Activated T-helper 2 cell treated with anti-CD3 and anti-CD28 coated beads, Interferon-gamma antibody, Interleukin-2, Interleukin-4, amounts not matched to agents 10 μg/mL and 5 μg/mL and 100 μg/mL, durations not matched to agents 14 hours and 24 hours and 36 hours (primary cell): ENCODE measurements around the gene C10orf90. TPM values are rescaled to one million over a fixed set of nuclear protein-coding genes. Genes with fewer than 3 reads are reported as not detected.

Experiments
- DNase-seq: peaks from one replicate; pipeline ENCODE4 v3.0.0; 2021; ENCODE audit warnings: low spot score
- H3K27ac Mint-ChIP-seq: one replicate; pipeline ENCODE4 v1.8.0; 2021; ENCODE audit warnings: mixed read lengths
- H3K27me3 Mint-ChIP-seq: one replicate; pipeline ENCODE4 v1.8.0; 2021; ENCODE audit warnings: low read depth, mixed read lengths
- H3K36me3 Mint-ChIP-seq: one replicate; pipeline ENCODE4 v1.8.0; 2021; ENCODE audit warnings: low read depth, mixed read lengths
- H3K4me1 Mint-ChIP-seq: one replicate; pipeline ENCODE4 v1.8.0; 2021; ENCODE audit warnings: low read depth, mixed read lengths
- H3K4me3 Mint-ChIP-seq: one replicate; pipeline ENCODE4 v1.8.0; 2021; ENCODE audit warnings: low read depth, mild to moderate bottlenecking, moderate library complexity, mixed read lengths
- H3K9me3 Mint-ChIP-seq: one replicate; pipeline ENCODE4 v1.8.0; 2021; ENCODE audit warnings: mixed read lengths
- intact Hi-C: fragments of 100-400 bp; cut with micrococcal nuclease; formaldehyde crosslinking; loops from one replicate; pipeline ENCODE4 v1.15.1; 2023
- total RNA-seq: library from RNA; stranded (reverse); gene quantifications from 2 replicates; pipeline ENCODE4 v1.2.3, GENCODE V29; 2022

Gene C10orf90
- total RNA-seq, 1 donor from 2014 or later = not detected

DNA sequence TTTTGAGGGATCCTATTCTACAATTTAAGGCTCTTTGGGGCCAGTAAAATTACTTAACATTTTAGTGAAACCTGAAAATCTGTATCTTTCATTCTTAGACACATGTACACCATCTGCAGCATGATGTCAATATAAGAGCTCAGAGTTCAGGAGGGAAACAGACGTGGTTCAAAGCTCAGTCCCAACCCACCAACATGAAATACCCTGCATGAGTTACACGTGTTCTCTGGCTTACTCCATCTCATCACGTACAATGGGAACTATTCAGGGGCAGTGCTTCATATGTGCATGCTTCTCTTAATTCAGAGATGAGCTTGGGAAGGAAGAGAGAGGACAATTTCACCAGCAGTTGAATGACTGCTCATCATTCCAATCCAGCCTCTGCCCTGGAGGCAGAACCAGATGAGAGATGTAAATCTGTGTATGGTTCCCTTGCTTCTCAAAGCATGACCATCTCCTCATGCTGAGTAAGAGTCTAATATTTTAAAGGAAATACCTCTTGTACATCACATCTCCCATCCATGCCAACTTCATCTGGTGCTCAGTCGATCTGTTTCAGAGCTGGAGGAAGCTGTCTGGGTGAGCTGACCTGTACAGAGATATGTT, 253.2 kb downstream of the C10orf90 start:
- no peak overlapping the region for H3K4me3 Mint-ChIP-seq
- no peak for DNase-seq
- H3K9me3 Mint-ChIP-seq = peaks cover 7% of the 10 kb centered on the region
- no peaks in the 10 kb centered on the region for H3K27me3 Mint-ChIP-seq
- no peaks in the 10 kb centered on the region for H3K36me3 Mint-ChIP-seq
- no peaks in the 10 kb centered on the region for H3K4me1 Mint-ChIP-seq
- H3K27ac Mint-ChIP-seq = no peak overlapping the region
- intact Hi-C loops = no loop called here

DNA sequence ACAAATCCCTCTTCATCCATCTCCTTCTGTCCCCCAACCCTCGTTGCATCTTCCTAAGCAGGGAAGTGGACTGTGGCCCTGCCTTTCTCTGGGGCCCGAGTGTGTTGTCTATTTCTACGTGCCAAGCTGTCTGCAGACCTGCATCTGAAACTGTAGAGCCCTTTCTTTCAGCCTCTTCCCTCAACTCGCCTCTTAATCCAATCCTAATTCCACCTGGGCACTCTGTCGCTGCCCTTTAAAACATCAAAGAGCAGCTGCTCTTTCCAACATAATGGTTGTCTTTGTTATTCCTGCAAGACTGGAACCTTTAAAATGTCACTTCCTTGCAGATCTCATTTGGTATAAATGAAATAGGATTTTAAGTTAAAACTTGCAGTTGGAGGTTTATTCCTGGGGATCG, 260.7 kb downstream of the C10orf90 start:
- H3K27ac Mint-ChIP-seq = no peak overlapping the region
- H3K27me3 Mint-ChIP-seq = no peaks in the 10 kb centered on the region
- no peaks in the 10 kb centered on the region for H3K4me1 Mint-ChIP-seq
- no peaks in the 10 kb centered on the region for H3K36me3 Mint-ChIP-seq
- H3K4me3 Mint-ChIP-seq = no peak overlapping the region
- intact Hi-C loops = no loop called here
- H3K9me3 Mint-ChIP-seq = no peaks in the 10 kb centered on the region
- no peak for DNase-seq

DNA sequence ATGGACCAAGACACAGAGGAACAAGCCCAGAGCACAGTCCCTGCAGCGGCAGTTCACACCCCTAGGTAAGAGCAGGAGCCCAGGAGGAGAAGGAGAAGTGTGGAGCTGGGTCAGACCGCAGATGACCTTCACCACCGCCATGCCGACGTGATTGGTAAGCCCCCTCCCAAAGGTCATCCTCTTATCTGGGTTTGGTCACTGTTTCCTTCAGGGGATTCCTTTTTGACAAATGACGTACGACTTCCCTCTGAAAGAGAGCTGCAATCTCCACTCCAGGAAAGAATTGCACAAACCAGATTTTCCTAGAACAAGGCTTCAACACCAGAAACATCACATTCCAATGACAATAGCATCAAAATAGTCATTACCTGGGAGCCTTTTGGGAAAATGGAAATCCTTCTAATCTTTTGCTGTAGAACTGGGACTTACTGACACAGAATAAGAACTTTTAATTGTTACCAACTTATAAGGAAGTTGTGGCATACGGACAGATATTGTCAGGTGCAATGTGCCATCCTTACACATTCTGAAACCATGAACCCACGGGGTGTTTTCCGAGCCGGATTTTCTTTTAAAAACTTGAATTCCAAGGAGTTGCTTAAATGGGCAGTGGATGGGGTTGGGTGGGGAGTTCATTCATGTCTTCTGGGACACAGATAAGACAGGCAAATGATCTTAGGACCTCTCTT, 261.4 kb downstream of the C10orf90 start:
- intact Hi-C loops = no loop called here
- H3K4me3 Mint-ChIP-seq = no peak overlapping the region
- no peak for DNase-seq
- H3K4me1 Mint-ChIP-seq = no peaks in the 10 kb centered on the region
- H3K36me3 Mint-ChIP-seq = no peaks in the 10 kb centered on the region
- H3K9me3 Mint-ChIP-seq = no peaks in the 10 kb centered on the region
- H3K27ac Mint-ChIP-seq = no peak overlapping the region
- H3K27me3 Mint-ChIP-seq = no peaks in the 10 kb centered on the region

DNA sequence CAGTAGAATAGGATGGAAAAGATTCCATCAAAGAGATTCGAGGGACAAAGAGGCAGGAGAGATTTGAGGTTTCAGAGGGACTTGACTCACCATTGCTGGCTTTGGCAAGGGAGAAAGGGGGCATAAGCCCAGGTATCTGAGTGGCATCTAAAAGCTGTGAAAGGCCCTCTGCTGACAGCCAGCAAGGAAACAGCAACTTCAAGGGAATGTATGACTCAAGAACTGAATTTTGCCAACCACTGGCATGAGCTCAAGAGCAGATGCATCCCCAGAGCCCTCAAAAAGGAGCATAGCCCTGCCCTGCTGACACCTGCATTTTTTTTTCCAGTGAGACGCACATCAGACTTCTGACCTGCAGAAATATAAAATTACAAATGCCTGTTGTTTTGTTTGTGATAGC, 262.7 kb downstream of the C10orf90 start:
- H3K9me3 Mint-ChIP-seq = no peaks in the 10 kb centered on the region
- no peak for DNase-seq
- no peaks in the 10 kb centered on the region for H3K36me3 Mint-ChIP-seq
- intact Hi-C loops = no loop called here
- no peaks in the 10 kb centered on the region for H3K4me1 Mint-ChIP-seq
- no peak overlapping the region for H3K27ac Mint-ChIP-seq
- no peak overlapping the region for H3K4me3 Mint-ChIP-seq
- H3K27me3 Mint-ChIP-seq = no peaks in the 10 kb centered on the region

DNA sequence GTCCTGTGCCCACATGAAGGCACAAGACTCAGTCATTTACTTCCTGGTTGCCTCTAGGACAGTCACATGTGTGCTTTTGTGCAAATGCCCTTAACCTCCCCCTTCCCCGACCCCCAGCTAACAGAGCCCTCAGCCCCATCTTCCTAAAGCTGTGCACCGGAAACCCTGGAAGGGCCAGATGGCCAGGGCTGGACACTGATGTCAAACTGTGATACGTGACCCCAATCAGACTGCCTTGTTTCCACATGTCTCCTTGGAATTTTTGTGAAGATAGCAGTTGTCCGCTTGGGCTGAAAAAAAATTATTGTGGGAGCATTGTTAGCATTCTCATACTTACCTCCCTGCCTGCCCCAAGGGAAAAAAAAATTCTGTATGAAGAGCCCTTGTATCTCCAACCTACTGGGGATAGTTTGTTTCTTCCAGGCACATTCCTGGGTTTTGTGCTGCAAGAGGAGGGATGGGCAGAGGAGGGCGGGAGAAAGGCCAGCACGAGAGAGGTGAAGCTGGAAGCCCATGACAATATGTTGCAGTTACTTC, 265.2 kb downstream of the C10orf90 start:
- no peaks in the 10 kb centered on the region for H3K36me3 Mint-ChIP-seq
- no peaks in the 10 kb centered on the region for H3K27me3 Mint-ChIP-seq
- intact Hi-C loops = no loop called here
- no peaks in the 10 kb centered on the region for H3K9me3 Mint-ChIP-seq
- no peak for DNase-seq
- no peak overlapping the region for H3K27ac Mint-ChIP-seq
- H3K4me1 Mint-ChIP-seq = no peaks in the 10 kb centered on the region
- H3K4me3 Mint-ChIP-seq = no peak overlapping the region

DNA sequence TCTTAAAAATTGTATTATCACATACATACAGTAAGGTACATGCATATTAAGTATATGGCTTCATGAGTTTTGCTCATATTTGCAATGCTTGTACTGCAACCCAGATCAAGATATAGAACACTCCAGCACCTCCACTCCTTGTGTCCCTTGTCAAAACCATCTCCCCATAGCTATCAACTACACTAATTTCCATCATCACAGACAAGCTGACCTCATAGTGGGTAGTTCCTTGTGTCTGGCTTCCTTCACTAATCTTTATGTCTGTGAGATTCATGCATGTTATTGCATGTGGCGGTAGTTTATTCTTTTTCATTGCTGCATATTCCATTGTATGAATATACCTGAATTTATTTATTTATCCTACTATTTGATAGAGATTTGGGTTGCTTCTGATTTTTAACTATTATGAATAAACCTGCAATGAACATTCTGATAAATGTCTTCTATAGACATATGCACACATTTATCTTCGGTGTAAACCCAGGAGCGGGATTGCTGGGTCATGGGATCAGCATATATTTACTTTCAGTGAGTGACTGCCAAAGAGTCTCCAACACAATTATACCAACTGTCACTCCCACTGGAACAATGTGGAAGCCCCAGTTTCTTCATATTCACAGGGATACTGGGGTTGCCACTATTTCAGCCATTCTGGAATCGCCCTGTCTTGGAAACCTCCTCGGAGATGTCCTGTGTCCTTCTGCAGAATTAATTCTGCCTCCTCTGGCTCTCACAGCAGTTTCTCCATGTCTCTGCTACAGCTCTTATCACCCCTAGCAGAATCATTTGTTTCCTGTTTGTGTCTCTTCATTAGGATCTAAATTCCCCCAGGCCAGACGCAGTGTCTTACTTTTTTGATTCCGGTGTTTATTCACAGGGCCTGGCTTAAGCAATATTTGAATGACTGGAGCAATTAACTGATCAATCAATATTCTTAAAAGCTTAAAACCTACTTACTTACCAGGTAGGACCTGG, 267.5 kb downstream of the C10orf90 start:
- no peak for DNase-seq
- Mint-ChIP-seq H3K27ac (no peak overlapping the region), H3K27me3 (no peaks in the 10 kb centered on the region), H3K9me3 (no peaks in the 10 kb centered on the region), H3K4me1 (no peaks in the 10 kb centered on the region), H3K36me3 (no peaks in the 10 kb centered on the region), H3K4me3 (no peak overlapping the region)
- intact Hi-C loops = no loop called here

DNA sequence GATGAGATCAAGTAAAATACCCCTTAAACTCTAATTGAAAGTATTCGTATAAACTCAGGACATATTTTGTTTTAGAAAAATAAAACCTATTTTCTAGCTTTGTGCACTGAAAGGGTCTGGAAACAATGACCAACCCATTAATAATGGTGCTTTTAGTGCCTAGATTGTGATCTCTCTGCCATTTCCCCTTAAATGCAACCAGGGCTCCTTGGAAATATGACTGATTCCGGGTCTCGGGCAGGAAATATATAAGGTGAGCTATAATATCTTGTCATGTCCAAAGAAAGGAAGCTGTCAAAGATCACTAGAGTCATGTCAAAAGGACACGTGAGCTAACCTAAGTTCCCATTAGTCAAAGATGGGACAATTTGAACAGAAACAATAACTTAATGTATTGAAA, 269.9 kb downstream of the C10orf90 start:
- Mint-ChIP-seq H3K9me3 (no peaks in the 10 kb centered on the region), H3K27ac (no peak overlapping the region), H3K4me3 (no peak overlapping the region), H3K36me3 (no peaks in the 10 kb centered on the region), H3K27me3 (no peaks in the 10 kb centered on the region), H3K4me1 (no peaks in the 10 kb centered on the region)
- DNase-seq = no peak
- intact Hi-C loops = no loop called here

DNA sequence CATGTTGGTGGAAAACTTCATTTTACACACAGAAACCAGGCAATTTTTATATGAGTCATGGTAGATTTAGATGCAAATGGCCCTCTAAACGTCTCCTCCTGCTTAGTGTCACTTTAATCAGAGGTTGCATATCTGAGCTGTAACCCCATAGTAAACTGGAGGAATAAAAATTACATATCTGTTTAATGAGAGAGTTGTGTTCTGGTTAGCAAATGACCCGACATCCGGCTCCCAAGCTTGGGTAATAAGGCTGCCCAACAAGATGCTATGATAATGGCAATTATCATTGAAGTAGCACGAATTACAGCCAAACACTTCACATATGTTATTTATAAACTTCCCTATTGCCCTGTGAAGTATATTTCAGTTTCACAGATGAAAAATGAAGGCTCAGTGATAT, 271.6 kb downstream of the C10orf90 start:
- DNase-seq = no peak
- intact Hi-C loops = no loop called here
- Mint-ChIP-seq H3K9me3 (no peaks in the 10 kb centered on the region), H3K36me3 (no peaks in the 10 kb centered on the region), H3K4me1 (no peaks in the 10 kb centered on the region), H3K27me3 (no peaks in the 10 kb centered on the region), H3K4me3 (no peak overlapping the region), H3K27ac (no peak overlapping the region)

DNA sequence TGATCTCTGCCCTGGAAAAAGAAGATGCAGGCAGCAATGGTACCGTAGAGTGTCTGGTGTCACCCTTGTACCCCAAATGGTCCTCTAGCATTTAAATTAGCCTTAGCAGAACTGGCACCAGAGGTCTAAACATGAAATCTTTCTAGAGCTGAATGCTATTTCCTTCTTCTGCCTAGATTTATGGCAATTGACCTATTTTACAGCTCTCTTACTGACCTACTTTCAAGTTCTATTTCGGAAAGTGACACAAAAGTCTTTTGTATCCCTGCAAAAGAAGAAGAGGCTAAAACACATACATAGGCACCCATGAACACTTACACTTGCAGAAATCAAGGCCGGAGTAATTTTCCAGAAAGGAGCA, 272.1 kb downstream of the C10orf90 start:
- Mint-ChIP-seq H3K36me3 (no peaks in the 10 kb centered on the region), H3K27me3 (no peaks in the 10 kb centered on the region), H3K9me3 (no peaks in the 10 kb centered on the region), H3K4me3 (no peak overlapping the region), H3K4me1 (no peaks in the 10 kb centered on the region), H3K27ac (no peak overlapping the region)
- no peak for DNase-seq
- intact Hi-C loops = no loop called here

DNA sequence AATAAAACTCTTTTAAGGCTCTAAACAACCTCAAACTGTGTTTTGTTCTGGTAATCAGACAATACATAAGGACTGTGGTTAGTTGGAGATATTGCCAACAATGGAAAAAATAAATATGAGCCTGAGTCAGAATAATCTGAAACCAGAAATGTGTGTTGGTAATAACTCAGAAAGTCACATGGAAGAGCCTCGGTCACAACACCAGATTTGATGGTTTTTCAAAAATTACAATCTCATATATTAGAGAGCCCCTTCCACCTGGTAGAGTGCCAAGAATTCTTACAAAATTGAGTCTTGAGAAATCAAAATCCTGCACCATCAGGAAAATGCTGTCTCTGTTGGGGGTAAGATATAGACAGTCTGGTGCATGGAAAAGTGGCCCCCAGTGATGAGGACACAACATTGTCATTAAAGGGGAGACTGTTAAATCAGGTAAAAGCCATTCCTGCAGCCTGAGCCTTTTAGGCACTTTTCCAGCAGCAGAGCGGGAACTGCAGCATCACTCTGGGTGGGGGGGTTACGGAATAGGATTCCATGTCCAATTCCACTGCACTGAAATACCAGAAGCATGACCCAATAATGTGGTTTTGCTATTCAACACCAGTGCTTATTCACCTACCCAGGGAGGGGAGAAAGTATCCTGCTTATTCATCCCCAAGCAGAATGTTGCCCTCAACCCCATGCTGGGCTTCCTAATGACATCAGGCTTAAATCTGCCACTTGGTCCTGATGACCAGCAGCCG, 272.7 kb downstream of the C10orf90 start:
- H3K36me3 Mint-ChIP-seq = no peaks in the 10 kb centered on the region
- intact Hi-C loops = no loop called here
- H3K9me3 Mint-ChIP-seq = no peaks in the 10 kb centered on the region
- H3K4me1 Mint-ChIP-seq = no peaks in the 10 kb centered on the region
- no peak for DNase-seq
- H3K4me3 Mint-ChIP-seq = no peak overlapping the region
- no peak overlapping the region for H3K27ac Mint-ChIP-seq
- no peaks in the 10 kb centered on the region for H3K27me3 Mint-ChIP-seq

DNA sequence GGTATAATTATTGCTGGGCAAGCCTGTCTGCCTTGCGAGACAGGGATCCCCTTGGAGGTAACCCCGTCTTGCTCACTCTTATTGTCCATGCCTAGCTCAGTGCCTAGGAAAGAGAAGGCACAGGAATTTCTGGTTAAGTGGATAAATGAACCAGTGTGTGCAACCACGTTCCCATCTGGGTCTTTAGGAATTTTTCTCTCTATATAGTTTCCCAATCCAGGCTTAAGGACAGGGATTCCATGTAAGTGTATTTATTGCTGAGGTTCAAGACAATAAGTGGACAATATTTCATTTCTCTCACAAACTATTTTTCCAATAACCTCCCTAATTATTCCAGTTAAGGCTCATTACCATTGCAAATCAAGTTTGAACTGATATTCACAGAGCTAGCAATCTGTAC, 273.3 kb downstream of the C10orf90 start:
- Mint-ChIP-seq H3K4me1 (no peaks in the 10 kb centered on the region), H3K27ac (no peak overlapping the region), H3K27me3 (no peaks in the 10 kb centered on the region), H3K9me3 (no peaks in the 10 kb centered on the region), H3K4me3 (no peak overlapping the region), H3K36me3 (no peaks in the 10 kb centered on the region)
- DNase-seq = no peak
- intact Hi-C loops = no loop called here

DNA sequence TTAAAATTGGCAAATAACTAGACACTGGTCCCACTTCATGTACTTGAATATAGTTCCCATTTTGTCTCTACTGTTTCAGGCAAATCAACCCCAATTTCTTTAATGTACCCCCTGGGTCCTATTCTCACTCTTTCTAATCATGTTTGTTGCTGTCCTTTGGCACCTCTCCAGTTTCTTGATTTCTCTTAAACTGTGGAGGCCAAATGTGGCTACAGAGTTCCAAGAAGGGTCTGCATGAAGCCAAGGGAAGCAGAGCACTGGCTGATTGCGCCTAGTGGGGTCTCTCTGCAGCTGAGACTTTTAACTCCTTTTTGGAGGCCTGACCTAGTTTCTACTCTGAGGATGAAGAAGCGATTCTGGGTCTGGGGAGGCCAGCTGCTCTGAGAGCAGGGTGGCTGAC, 275.5 kb downstream of the C10orf90 start:
- no peaks in the 10 kb centered on the region for H3K36me3 Mint-ChIP-seq
- no peak overlapping the region for H3K4me3 Mint-ChIP-seq
- no peaks in the 10 kb centered on the region for H3K9me3 Mint-ChIP-seq
- intact Hi-C loops = no loop called here
- no peaks in the 10 kb centered on the region for H3K27me3 Mint-ChIP-seq
- no peak for DNase-seq
- H3K27ac Mint-ChIP-seq = no peak overlapping the region
- H3K4me1 Mint-ChIP-seq = no peaks in the 10 kb centered on the region
